Measurements from ENCODE around the gene TOR1A.

The TOR1A gene

DNA sequence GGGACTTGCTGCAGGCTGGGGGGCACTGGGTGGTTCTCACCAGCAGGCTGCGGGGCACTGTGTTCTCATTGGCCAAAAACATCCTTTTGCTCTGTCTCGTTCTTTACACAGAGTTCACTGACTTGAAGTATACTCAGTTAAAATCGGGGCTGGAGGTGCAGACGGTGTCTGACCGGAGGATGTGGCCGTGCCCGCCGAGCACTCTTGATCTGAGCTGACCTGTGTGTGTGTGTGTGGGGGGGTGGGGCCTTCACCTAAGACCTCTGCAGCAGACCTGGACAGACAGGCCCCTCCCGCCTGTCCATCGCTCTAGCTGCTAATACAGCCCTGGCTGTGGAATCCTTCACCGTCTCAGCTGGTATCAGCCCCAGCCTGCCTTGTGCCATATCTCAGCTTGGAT lies 13.8 kb downstream of the TOR1A start:
- H3K4me1 ChIP-seq (ENCODE audit: insufficient read depth, low read length, poor library complexity, severe bottlenecking) = no peaks in the 10 kb centered on the region
- H3K36me3 ChIP-seq (ENCODE audit: insufficient read depth, low read length) = no peaks in the 10 kb centered on the region
- no peaks in the 10 kb centered on the region for H3F3A ChIP-seq (ENCODE audit: low read depth)
- no peak overlapping the region for H3K4me2 ChIP-seq (ENCODE audit: low read depth, low read length, poor library complexity, severe bottlenecking)
- no peaks in the 10 kb centered on the region for H4K20me1 ChIP-seq (ENCODE audit: insufficient read depth, low read length, poor library complexity, severe bottlenecking)
- H3K4me3 ChIP-seq (ENCODE audit: low read length, poor library complexity, severe bottlenecking) = no peak overlapping the region
- H3K9me3 ChIP-seq (ENCODE audit: insufficient read depth, low read depth, low read length) = no peaks in the 10 kb centered on the region
- no peaks in the 10 kb centered on the region for H3K9me2 ChIP-seq (replicated peaks; ENCODE audit: low read depth, low read length)
- H2AFZ ChIP-seq (ENCODE audit: low read length) = no peak overlapping the region
- no peaks in the 10 kb centered on the region for H3K27me3 ChIP-seq (ENCODE audit: insufficient read depth, low read length, poor library complexity, severe bottlenecking)
- no peak for TF ChIP-seq EZH2phosphoT487 (IDR thresholded peaks at IDR 0.05; ENCODE audit: borderline replicate concordance)
- TF ChIP-seq, protein P1, sequence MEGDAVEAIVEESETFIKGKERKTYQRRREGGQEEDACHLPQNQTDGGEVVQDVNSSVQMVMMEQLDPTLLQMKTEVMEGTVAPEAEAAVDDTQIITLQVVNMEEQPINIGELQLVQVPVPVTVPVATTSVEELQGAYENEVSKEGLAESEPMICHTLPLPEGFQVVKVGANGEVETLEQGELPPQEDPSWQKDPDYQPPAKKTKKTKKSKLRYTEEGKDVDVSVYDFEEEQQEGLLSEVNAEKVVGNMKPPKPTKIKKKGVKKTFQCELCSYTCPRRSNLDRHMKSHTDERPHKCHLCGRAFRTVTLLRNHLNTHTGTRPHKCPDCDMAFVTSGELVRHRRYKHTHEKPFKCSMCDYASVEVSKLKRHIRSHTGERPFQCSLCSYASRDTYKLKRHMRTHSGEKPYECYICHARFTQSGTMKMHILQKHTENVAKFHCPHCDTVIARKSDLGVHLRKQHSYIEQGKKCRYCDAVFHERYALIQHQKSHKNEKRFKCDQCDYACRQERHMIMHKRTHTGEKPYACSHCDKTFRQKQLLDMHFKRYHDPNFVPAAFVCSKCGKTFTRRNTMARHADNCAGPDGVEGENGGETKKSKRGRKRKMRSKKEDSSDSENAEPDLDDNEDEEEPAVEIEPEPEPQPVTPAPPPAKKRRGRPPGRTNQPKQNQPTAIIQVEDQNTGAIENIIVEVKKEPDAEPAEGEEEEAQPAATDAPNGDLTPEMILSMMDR (conservative IDR thresholded peaks at IDR 0.05; ENCODE audit: low read length) = no peak
- no peak overlapping the region for H3K9ac ChIP-seq (ENCODE audit: low read depth, low read length, poor library complexity, severe bottlenecking)
- peaks cover 4% of the 10 kb centered on the region; the same call in 1 of the 2 replicates for H3K79me2 ChIP-seq (ENCODE audit: insufficient read depth, low read length)

DNA sequence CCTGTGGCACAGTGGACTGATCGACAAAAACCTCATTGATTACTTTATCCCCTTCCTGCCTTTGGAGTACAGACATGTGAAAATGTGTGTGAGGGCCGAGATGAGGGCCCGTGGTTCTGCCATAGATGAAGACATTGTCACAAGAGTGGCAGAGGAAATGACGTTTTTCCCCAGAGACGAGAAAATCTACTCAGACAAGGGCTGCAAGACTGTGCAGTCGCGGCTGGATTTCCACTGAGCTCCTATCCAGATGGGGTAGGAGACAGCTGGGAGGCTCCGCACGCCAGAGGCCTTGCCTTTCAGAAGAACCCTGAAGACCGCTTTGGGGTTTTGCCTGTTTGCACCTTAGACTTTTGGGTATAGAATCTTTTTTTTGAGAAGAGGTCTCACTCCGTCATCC lies 14.6 kb downstream of the TOR1A start:
- Histone ChIP-seq H3K9me2 (replicated peaks; ENCODE audit: low read depth, low read length) (no peaks in the 10 kb centered on the region), H3K4me1 (ENCODE audit: insufficient read depth, low read length, poor library complexity, severe bottlenecking) (peaks cover under 1% of the 10 kb centered on the region), H3F3A (ENCODE audit: low read depth) (no peaks in the 10 kb centered on the region), H4K20me1 (ENCODE audit: insufficient read depth, low read length, poor library complexity, severe bottlenecking) (no peaks in the 10 kb centered on the region), H3K36me3 (ENCODE audit: insufficient read depth, low read length) (no peaks in the 10 kb centered on the region), H3K4me3 (ENCODE audit: low read length, poor library complexity, severe bottlenecking) (no peak overlapping the region), H3K27me3 (ENCODE audit: insufficient read depth, low read length, poor library complexity, severe bottlenecking) (no peaks in the 10 kb centered on the region), H3K9ac (ENCODE audit: low read depth, low read length, poor library complexity, severe bottlenecking) (no peak overlapping the region), H3K4me2 (ENCODE audit: low read depth, low read length, poor library complexity, severe bottlenecking) (no peak overlapping the region), H3K9me3 (ENCODE audit: insufficient read depth, low read depth, low read length) (no peaks in the 10 kb centered on the region), H3K79me2 (ENCODE audit: insufficient read depth, low read length) (peaks cover 5% of the 10 kb centered on the region), H2AFZ (ENCODE audit: low read length) (no peak overlapping the region)
- TF ChIP-seq, protein P1 (conservative IDR thresholded peaks at IDR 0.05; ENCODE audit: low read length) = no peak
- no peak for TF ChIP-seq EZH2phosphoT487 (IDR thresholded peaks at IDR 0.05; ENCODE audit: borderline replicate concordance)

DNA sequence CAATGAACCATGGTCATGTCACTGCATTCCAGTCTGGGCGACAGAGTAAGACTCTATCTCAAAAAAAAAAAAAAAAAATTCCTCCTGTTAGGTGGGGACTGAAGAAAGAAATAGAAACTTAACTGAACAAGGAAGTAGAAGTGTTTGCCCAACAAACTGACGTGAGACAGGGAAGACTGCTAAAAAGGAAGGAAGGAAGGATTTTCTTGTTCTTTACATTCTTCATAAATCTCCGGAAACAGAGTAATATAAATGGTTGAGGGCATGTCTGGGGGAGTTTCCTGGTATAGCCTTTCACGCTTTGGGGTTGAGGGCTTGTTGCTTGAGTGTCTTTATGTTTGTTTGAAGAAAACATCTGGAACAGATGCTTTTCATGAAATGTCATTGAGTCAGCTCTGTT lies 17.9 kb downstream of the TOR1A start:
- TF ChIP-seq, protein P1 (conservative IDR thresholded peaks at IDR 0.05; ENCODE audit: low read length) = no peak
- TF ChIP-seq EZH2phosphoT487 (IDR thresholded peaks at IDR 0.05; ENCODE audit: borderline replicate concordance) = no peak
- Histone ChIP-seq H3K9me2 (replicated peaks; ENCODE audit: low read depth, low read length) (no peaks in the 10 kb centered on the region), H2AFZ (ENCODE audit: low read length) (no peak overlapping the region), H3K4me2 (ENCODE audit: low read depth, low read length, poor library complexity, severe bottlenecking) (peak overlapping the region; percentile 27), H3K4me3 (ENCODE audit: low read length, poor library complexity, severe bottlenecking) (no peak overlapping the region), H3K27me3 (ENCODE audit: insufficient read depth, low read length, poor library complexity, severe bottlenecking) (no peaks in the 10 kb centered on the region), H3K9ac (ENCODE audit: low read depth, low read length, poor library complexity, severe bottlenecking) (no peak overlapping the region), H3F3A (ENCODE audit: low read depth) (no peaks in the 10 kb centered on the region), H3K36me3 (ENCODE audit: insufficient read depth, low read length) (no peaks in the 10 kb centered on the region), H3K4me1 (ENCODE audit: insufficient read depth, low read length, poor library complexity, severe bottlenecking) (peaks cover 5% of the 10 kb centered on the region), H4K20me1 (ENCODE audit: insufficient read depth, low read length, poor library complexity, severe bottlenecking) (peaks cover 7% of the 10 kb centered on the region), H3K9me3 (ENCODE audit: insufficient read depth, low read depth, low read length) (no peaks in the 10 kb centered on the region), H3K79me2 (ENCODE audit: insufficient read depth, low read length) (peaks cover 17% of the 10 kb centered on the region)
